Astrocyte (in vitro differentiated cells and primary cell): Measurements from ENCODE around the gene ZBTB9. TPM values are rescaled to one million over a fixed set of nuclear protein-coding genes. Genes with fewer than 3 reads are reported as not detected.
A peak's percentile ranks its signal among the peaks of the same experiment; 100 is the strongest.

Source experiments
- DNase-seq: peaks from one replicate; pipeline ENCODE4 v3.0.0-alpha.2; 2010; ENCODE audit warnings: low read depth
- FAIRE-seq: peaks from 2 replicates; lab custom pipeline; 2011; peaks lifted over from hg19 to GRCh38; lab: Jason Lieb, UNC
- H2AFZ ChIP-seq: 2 replicates; pipeline ENCODE4 v1.6.0; 2012; ENCODE audit warnings: low read depth, low read length, inconsistent platforms
- H3K27ac ChIP-seq: 2 replicates; pipeline ENCODE4 v1.5.1; 2011; ENCODE audit warnings: low read depth, low read length, inconsistent platforms
- H3K27me3 ChIP-seq: 2 replicates; pipeline ENCODE4 v1.6.0; 2011; ENCODE audit warnings: low read length, inconsistent platforms; ENCODE audit not compliant: insufficient read depth
- H3K36me3 ChIP-seq: 2 replicates; pipeline ENCODE4 v1.5.1; 2011; ENCODE audit warnings: low read length, inconsistent platforms; ENCODE audit not compliant: insufficient read depth
- H3K4me1 ChIP-seq: 2 replicates; pipeline ENCODE4 v1.5.1; 2011; ENCODE audit warnings: low read length, inconsistent platforms; ENCODE audit not compliant: insufficient read depth
- H3K4me2 ChIP-seq: 2 replicates; pipeline ENCODE4 v1.6.0; 2012; ENCODE audit warnings: low read length, inconsistent platforms
- H3K4me3 ChIP-seq: 2 replicates; pipeline ENCODE4 v1.5.1; 2011; ENCODE audit warnings: low read depth, mild to moderate bottlenecking, low read length, inconsistent platforms; ENCODE audit not compliant: insufficient read depth
- H3K79me2 ChIP-seq: 2 replicates; pipeline ENCODE4 v1.6.0; 2012; ENCODE audit warnings: mild to moderate bottlenecking, low read length, inconsistent platforms; ENCODE audit not compliant: insufficient read depth
- H3K9ac ChIP-seq: 2 replicates; pipeline ENCODE4 v1.6.0; 2012; ENCODE audit warnings: mild to moderate bottlenecking, low read length, inconsistent platforms
- H3K9me3 ChIP-seq: 2 replicates; pipeline ENCODE4 v1.5.1; 2012; ENCODE audit warnings: low read depth, mild to moderate bottlenecking, low read length, inconsistent platforms; ENCODE audit not compliant: insufficient read depth
- H4K20me1 ChIP-seq: 2 replicates; pipeline ENCODE4 v1.6.0; 2012; ENCODE audit warnings: low read length, inconsistent platforms; ENCODE audit not compliant: insufficient read depth
- H3K27ac Mint-ChIP-seq: one replicate; pipeline ENCODE4 v1.8.0; 2021; ENCODE audit warnings: mild to moderate bottlenecking, mixed read lengths; ENCODE audit not compliant: unreplicated experiment
- H3K27me3 Mint-ChIP-seq: one replicate; pipeline ENCODE4 v1.8.0; 2021; ENCODE audit warnings: low read depth, mixed read lengths; ENCODE audit not compliant: unreplicated experiment
- H3K36me3 Mint-ChIP-seq: one replicate; pipeline ENCODE4 v1.8.0; 2021; ENCODE audit warnings: low read depth, mixed read lengths; ENCODE audit not compliant: unreplicated experiment
- H3K4me1 Mint-ChIP-seq: one replicate; pipeline ENCODE4 v1.8.0; 2021; ENCODE audit warnings: low read depth, mixed read lengths; ENCODE audit not compliant: unreplicated experiment
- H3K4me3 Mint-ChIP-seq: one replicate; pipeline ENCODE4 v1.8.0; 2021; ENCODE audit warnings: mild to moderate bottlenecking, moderate library complexity, mixed read lengths; ENCODE audit not compliant: unreplicated experiment
- H3K9me3 Mint-ChIP-seq: one replicate; pipeline ENCODE4 v1.8.0; 2021; ENCODE audit warnings: mild to moderate bottlenecking, mixed read lengths; ENCODE audit not compliant: unreplicated experiment
- EZH2 ChIP-seq: IDR thresholded peaks from 2 replicates; pipeline ENCODE4 v1.6.1; 2012; ENCODE audit warnings: mild to moderate bottlenecking, low read length, inconsistent platforms; ENCODE audit not compliant: insufficient read depth
- total RNA-seq: library from RNA; stranded (reverse); gene quantifications from 2 replicates; pipeline ENCODE4 v1.2.1, GENCODE V29; 2021
- TF ChIP-seq, protein P1 (sequence below): IDR thresholded peaks from 2 replicates; pipeline ENCODE4 v1.5.1; 2011; ENCODE audit warnings: low read depth, mild to moderate bottlenecking, inconsistent platforms, low read length, moderate library complexity; ENCODE audit not compliant: insufficient read depth

Gene ZBTB9
- total RNA-seq, 1 donor from 2014 or later = 10.4 TPM

- H3K4me2 ChIP-seq = peak overlapping the region; percentile 97
- no peak for DNase-seq
- H3K36me3 Mint-ChIP-seq = peaks cover 11% of the 10 kb centered on the region
- no peak for FAIRE-seq
- peaks cover 48% of the 10 kb centered on the region for H4K20me1 ChIP-seq
- peaks cover 50% of the 10 kb centered on the region for H3K79me2 ChIP-seq
- peaks cover 32% of the 10 kb centered on the region for H3K4me1 ChIP-seq
- H3K4me3 Mint-ChIP-seq = peak overlapping the region; percentile 98
- no peak overlapping the region for H2AFZ ChIP-seq
- no peak for TF ChIP-seq EZH2
- TF ChIP-seq, protein P1, sequence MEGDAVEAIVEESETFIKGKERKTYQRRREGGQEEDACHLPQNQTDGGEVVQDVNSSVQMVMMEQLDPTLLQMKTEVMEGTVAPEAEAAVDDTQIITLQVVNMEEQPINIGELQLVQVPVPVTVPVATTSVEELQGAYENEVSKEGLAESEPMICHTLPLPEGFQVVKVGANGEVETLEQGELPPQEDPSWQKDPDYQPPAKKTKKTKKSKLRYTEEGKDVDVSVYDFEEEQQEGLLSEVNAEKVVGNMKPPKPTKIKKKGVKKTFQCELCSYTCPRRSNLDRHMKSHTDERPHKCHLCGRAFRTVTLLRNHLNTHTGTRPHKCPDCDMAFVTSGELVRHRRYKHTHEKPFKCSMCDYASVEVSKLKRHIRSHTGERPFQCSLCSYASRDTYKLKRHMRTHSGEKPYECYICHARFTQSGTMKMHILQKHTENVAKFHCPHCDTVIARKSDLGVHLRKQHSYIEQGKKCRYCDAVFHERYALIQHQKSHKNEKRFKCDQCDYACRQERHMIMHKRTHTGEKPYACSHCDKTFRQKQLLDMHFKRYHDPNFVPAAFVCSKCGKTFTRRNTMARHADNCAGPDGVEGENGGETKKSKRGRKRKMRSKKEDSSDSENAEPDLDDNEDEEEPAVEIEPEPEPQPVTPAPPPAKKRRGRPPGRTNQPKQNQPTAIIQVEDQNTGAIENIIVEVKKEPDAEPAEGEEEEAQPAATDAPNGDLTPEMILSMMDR = no peak
- H3K4me1 Mint-ChIP-seq = peaks cover 34% of the 10 kb centered on the region
- H3K9me3 ChIP-seq = no peaks in the 10 kb centered on the region
- peak overlapping the region; percentile 98 for H3K27ac ChIP-seq
- H3K27ac Mint-ChIP-seq = no peak overlapping the region
- H3K9me3 Mint-ChIP-seq = no peaks in the 10 kb centered on the region
- H3K27me3 Mint-ChIP-seq = no peaks in the 10 kb centered on the region
- peaks cover 8% of the 10 kb centered on the region for H3K36me3 ChIP-seq
- H3K27me3 ChIP-seq = no peaks in the 10 kb centered on the region
- H3K9ac ChIP-seq = peak overlapping the region; percentile 93
- H3K4me3 ChIP-seq = peak overlapping the region; percentile 82
Observed at GRCh38 chr6:33415831-33416230, 38.5 kb upstream of the ZBTB9 start.

DNA sequence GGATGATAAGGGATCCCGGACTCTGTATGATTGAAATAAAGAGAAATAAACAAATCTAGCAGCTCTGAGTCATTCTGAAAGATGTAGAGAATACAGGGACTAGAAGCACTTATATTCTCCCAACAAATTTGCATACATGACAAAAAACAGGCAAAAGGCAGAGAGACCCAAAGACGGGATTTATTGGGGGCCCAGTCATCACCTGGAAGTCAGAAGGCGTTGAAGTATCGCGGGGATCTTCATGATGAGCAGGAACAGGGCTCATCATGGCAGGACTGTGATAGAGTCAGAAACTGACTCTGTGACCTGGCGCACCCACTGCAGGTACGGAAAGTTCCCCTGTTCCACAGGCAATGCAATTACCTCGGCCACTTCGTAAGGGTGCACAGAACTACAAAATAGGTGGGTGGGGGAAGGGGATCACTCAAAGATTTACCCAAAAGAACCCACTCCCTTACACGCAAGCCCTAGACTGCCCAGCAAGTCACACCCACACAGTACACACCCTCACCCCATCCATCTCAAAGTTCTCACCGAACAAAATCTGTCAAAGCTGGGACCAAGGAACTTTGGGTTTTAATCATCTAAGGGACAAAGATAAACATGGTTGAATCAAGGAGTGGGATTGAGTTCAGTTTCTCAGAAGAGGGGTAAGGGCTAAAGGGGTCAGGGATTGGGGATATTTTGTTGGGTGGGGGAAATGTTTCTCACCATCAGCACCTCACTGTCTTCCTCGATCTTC lies 37.8 kb upstream of the ZBTB9 start:
- Mint-ChIP-seq H3K27ac (peak overlapping the region; percentile 98), H3K4me3 (peak overlapping the region; percentile 98)
- peak overlapping the region; percentile 98 for H3K27ac ChIP-seq

More for the DNA sequence above, 37.8 kb upstream of the ZBTB9 start:
- H3K9ac ChIP-seq = peak overlapping the region; percentile 93
- DNase-seq (no peak), FAIRE-seq (peak; percentile 26)
- peaks cover 12% of the 10 kb centered on the region for H3K36me3 Mint-ChIP-seq
- TF ChIP-seq, protein P1 = no peak
- no peak for TF ChIP-seq EZH2
- H3K79me2 ChIP-seq = peaks cover 45% of the 10 kb centered on the region
- H3K36me3 ChIP-seq = peaks cover 8% of the 10 kb centered on the region
- peak overlapping the region; percentile 82 for H3K4me3 ChIP-seq
- H2AFZ ChIP-seq = no peak overlapping the region
- no peaks in the 10 kb centered on the region for H3K9me3 ChIP-seq
- peaks cover 39% of the 10 kb centered on the region for H3K4me1 Mint-ChIP-seq
- peaks cover 48% of the 10 kb centered on the region for H4K20me1 ChIP-seq
- H3K27me3 Mint-ChIP-seq = no peaks in the 10 kb centered on the region
- H3K27me3 ChIP-seq = no peaks in the 10 kb centered on the region
- no peaks in the 10 kb centered on the region for H3K9me3 Mint-ChIP-seq
- H3K4me1 ChIP-seq = peaks cover 32% of the 10 kb centered on the region
- peak overlapping the region; percentile 97 for H3K4me2 ChIP-seq
